Measurements from ENCODE around the gene MACF1. TPM values are rescaled to one million over a fixed set of nuclear protein-coding genes. Genes with fewer than 3 reads are reported as not detected.

MACF1 gene
- total and polyA plus RNA-seq, 12 donors: 85.3 to 379 (median 305) TPM

DNA sequence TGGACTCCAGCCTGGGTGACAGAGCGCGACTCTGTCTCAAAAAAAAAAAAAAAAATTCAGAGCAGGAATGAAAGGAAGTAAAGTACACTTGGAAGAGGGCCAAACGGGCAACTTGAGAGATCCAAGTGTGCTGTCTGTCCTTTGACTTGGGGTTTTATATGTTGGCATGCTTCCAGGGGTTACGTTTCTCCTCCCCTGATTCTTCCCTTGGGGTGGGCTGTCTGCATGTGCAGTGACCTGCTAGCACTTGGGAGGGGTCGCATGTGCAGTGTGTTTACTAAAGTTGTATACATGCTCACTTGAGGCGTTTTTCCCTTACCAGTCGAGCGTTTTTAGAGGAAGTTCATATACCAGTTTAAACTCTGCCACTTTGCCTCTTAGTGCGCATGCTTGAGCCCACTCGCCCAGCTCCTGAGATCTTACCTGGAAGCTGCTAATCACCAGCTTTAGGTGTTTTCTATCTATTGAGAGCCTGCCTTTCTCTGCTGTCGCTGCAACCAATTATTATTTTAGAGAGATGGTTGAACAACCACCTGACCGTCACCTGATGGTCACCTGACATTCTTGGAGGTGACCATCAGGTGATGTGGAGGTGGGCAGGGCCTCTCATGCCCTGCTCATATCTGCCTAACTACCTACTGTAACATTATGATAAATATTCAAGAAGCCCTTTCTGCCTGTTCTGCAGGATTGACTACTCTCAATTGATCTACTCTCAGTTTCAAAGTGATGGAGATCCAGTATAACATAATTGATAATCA, 140.1 kb downstream of the MACF1 start:
- intact Hi-C loops (cut with DNase I): no loop called here
- Histone ChIP-seq H3K27me3 (no peaks in the 10 kb centered on the region), H3K4me3 (no peak overlapping the region), H3K36me3 (peaks cover 0 to 100% (median 63%) of the 10 kb centered on the region in 9 donors), H3K9me3 (no peaks in the 10 kb centered on the region), H3K4me1 (peaks cover 0 to 5% (median 0%) of the 10 kb centered on the region in 9 donors), H3K27ac (no peak overlapping the region)
- TF ChIP-seq CTCF (IDR thresholded peaks at IDR 0.05): no peak
- 77 to 79% methylated on average over 12 of the region's 12 CpGs for WGBS, 2 donors
- DNase-seq (no peak), ATAC-seq (no peak)

- no peak overlapping the region for H3K4me3 ChIP-seq
- intact Hi-C loops (cut with DNase I): no loop called here
- no peak overlapping the region for H3K27ac ChIP-seq
- no peaks in the 10 kb centered on the region for H3K9me3 ChIP-seq
- H3K27me3 ChIP-seq: no peaks in the 10 kb centered on the region
- peaks cover 0 to 5% (median 0%) of the 10 kb centered on the region in 9 donors for H3K4me1 ChIP-seq
- 35 to 37% methylated on average over 2 of the region's 2 CpGs for WGBS, 2 donors
- H3K36me3 ChIP-seq: peaks cover 0 to 100% (median 56%) of the 10 kb centered on the region in 9 donors
- no peak for DNase-seq
- TF ChIP-seq CTCF (IDR thresholded peaks at IDR 0.05): no peak
- no peak for ATAC-seq
Measured at GRCh38 chr1:39346872-39347271, 142.4 kb downstream of the MACF1 start.

GRCh38 chr1:39348278-39348677, 143.8 kb downstream of the MACF1 start:
- Histone ChIP-seq H3K27me3 (no peaks in the 10 kb centered on the region), H3K27ac (no peak overlapping the region), H3K9me3 (no peaks in the 10 kb centered on the region), H3K4me1 (peaks cover 0 to 5% (median 0%) of the 10 kb centered on the region in 9 donors), H3K36me3 (peaks cover 0 to 100% (median 68%) of the 10 kb centered on the region in 9 donors), H3K4me3 (no peak overlapping the region)
- WGBS, 2 donors: 97 to 99% methylated on average over 1 of the region's 1 CpG
- ATAC-seq (no peak), DNase-seq (no peak)
- no peak for TF ChIP-seq CTCF (IDR thresholded peaks at IDR 0.05)
- intact Hi-C loops (cut with DNase I): no loop called here

DNA sequence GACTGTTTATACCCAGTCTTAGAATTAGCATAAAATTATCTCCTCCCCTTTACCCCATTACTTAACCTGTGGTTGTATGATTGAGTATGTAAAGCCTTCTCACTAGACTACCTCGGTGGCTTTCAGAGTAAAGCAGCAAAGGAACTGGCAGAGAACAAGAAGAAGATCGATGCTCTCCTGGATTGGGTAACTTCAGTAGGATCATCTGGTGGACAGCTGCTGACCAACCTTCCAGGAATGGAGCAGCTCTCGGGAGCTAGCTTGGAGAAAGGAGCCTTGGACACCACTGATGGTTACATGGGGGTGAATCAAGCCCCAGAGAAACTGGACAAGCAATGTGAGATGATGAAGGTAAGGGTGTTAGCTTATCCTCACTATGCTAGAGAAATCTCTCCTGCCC, 148.4 kb downstream of the MACF1 start:
- Histone ChIP-seq H3K9me3 (no peaks in the 10 kb centered on the region), H3K27ac (no peak overlapping the region), H3K36me3 (peaks cover 0 to 100% (median 85%) of the 10 kb centered on the region in 9 donors), H3K4me1 (peaks cover 0 to 5% (median 0%) of the 10 kb centered on the region in 9 donors), H3K4me3 (no peak overlapping the region), H3K27me3 (no peaks in the 10 kb centered on the region)
- intact Hi-C loops (cut with DNase I): loop anchor here in 4 of 10 donors (10.0 kb wide), 2 partner anchors 182 to 192 kb away; no protein-coding TSS in a partner anchor
- ATAC-seq (no peak), DNase-seq (no peak)
- TF ChIP-seq CTCF (IDR thresholded peaks at IDR 0.05): no peak
- 93 to 95% methylated on average over 3 of the region's 3 CpGs for WGBS, 2 donors

Data from heart right ventricle (tissue), 16 donors.